HG03196 (cell line): ENCODE measurements around the gene ASAP3.
"Not testable (repeated sequence)": the region's sequence is repeated elsewhere in the genome, so short reads cannot be mapped to it uniquely, and the experiment has no call there.

ENCODE experiments used
- ATAC-seq: cut with Tn5 transposase; IDR thresholded peaks from one replicate; pipeline ENCODE4 v1.9.1; 2021; ENCODE audit not compliant: unreplicated experiment

The ASAP3 gene

DNA sequence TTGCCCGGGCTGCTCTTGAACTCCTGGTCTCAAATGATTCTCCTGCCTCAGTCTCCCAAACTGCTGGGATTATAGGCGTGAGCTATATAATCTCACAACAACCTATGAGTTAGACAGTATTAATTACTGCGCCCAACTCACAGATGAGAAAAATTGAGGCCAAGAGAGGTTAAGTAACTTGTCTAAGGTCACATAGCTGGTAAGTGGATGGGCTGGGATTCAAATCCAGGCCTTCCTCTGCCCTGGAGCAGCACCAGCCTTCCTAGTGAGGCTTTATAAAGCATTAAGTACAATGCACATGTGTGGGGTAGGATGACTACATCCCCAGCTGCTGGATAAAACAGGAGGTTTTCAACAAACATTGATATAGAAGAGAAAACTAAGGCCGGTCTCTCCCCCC is 31.9 kb upstream of the ASAP3 start:
- ATAC-seq: no peak

DNA sequence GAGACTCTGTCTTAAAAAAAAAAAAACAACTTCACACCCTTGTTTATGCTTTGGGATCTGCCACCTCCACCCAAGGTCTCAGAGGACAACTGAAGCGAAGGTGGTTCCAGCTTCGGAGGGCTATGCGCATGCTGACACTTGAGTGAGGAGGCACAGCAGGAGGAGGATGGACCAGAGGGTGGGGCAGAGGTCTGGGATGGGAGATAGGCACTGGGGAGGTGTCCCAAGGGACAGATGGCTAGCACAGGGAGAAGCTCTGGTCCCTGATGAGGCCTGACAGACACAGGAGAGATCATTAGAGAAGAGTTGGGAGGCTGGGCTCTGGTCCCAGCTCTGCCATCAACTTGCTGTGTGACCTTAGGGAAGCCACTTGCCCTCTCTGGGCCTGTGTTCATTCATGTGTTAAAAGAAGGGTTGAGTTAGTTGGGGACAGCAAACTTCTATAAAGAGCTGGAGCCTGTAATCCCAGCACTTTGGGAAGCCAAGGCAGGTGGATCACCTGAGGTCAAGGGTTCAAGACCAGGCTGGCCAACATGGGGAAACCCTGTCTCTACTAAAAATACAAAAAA is 30.2 kb upstream of the ASAP3 start:
- ATAC-seq: no peak

DNA sequence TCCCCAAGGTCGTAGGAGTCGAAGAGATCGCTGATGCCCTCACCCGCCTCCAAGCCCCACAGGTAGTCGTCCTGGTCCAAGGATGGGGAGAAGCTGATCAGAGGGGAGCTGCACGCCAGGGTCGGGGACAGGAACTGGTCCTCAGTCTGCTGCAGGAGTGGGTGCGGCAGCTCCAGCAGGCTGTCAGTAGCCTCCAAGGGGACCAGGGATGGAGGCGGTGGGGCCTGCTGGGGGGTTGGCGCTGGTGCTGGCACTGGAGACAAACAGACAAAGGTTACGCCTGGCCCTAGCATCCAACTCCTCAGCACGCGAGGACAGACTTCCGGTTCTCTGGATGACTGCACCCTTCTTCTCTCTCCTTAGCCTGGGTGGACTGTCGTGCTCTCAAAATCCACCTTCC is 25.9 kb upstream of the ASAP3 start:
- no peak for ATAC-seq

DNA sequence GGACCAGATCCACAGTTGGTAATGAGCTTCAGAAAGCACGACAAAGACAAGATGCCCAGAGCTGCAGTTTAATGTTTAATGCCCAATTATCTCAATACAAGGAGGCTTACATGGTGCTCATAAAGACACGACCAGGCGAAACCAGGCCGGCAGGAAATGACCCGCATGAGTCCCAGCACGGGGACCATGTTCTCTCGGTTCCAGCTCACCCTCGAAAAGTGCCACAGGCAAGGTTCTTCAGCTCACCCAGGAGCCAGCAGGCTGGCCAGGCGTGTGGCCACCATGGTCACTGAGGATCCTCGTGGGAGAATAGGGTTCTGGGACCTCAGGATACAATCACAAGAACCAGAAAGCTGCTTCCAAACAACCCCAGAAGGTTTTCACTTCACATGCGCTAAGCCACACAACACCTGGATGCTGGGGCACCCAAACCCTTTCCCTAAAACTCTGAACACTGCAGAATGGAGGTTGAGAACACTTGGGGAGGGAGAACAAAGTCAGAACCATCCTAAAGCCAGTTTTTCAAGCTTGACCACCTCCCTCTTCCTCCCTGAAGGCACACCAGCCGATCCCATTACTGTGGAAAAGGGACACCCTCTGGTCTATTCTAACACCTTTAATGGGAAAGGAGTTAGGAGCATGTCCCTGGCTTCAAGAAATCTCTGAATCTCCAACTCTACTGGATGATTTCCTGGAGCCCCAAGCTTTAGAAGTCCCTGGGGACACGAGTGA is 22.6 kb upstream of the ASAP3 start:
- no peak for ATAC-seq

DNA sequence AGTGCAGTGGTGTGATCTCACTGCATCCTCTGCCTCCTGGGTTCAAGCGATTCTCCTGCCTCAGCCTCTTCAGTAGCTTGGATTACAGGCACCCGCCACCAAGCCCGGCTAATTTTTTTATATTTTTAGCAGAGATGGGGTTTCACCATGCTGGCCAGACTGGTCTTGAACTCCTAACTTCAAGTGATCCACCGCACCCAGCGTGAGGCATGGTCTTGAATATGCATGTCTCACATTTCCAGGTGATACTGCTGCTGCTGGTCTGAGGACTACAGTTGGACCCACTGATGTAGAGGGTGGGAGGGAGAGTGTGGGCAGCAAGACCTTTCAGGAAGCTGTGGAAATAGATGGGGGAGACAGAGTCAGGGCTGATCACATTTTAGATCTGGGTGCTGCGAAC is 21.9 kb upstream of the ASAP3 start:
- ATAC-seq: no peak

DNA sequence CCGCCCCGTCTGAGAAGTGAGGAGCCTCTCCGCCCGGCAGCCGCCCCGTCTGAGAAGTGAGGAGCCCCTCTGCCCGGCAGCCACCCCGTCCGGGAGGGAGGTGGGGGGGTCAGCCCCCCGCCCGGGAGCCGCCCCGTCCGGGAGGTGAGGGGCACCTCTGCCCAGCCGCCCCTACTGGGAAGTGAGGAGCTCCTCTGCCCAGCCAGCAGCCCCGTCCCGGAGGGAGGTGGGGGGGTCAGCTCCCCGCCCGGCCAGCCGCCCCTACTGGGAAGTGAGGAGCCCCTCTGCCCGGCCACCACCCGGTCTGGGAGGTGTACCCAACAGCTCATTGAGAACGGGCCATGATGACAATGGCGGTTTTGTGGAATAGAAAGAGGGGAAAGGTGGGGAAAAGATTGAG is 20.2 kb upstream of the ASAP3 start:
- ATAC-seq: not testable (repeated sequence)

DNA sequence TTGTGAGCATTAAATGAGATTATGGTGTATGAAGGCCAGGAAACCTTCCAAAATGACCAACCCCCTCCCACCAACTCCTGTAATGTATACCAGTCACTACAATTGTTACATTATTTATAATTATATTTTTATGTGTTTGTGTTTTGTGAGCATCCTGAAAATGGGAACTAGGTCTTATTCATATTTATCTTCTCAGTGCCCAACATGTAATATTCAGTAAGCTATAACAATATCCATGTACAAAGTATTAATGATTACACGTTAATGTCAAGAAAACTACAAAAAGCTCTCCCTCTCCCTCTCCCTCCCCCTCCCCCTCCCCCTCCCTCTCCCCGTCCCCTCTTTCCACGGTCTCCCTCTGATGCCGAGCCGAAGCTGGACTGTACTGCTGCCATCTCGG is 19.0 kb upstream of the ASAP3 start:
- ATAC-seq: no peak

DNA sequence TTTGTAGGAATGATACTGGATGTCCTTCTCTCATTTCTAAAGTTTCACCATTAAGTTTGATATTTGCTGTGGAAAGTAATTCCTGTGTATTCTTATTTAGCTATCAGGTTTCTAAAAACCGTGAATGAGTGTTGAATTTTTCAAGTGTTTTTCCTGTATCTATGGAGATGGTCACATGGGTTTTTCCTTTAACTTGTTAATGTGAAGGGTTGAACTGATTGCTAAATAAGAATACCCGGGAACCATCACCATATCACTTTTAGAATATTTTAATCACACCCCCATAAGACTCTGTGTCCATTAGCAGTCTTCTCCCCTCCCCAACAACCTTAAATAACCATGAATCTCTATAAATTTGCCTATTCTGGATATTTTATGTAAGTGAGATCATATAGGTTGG is 16.5 kb upstream of the ASAP3 start:
- no peak for ATAC-seq

DNA sequence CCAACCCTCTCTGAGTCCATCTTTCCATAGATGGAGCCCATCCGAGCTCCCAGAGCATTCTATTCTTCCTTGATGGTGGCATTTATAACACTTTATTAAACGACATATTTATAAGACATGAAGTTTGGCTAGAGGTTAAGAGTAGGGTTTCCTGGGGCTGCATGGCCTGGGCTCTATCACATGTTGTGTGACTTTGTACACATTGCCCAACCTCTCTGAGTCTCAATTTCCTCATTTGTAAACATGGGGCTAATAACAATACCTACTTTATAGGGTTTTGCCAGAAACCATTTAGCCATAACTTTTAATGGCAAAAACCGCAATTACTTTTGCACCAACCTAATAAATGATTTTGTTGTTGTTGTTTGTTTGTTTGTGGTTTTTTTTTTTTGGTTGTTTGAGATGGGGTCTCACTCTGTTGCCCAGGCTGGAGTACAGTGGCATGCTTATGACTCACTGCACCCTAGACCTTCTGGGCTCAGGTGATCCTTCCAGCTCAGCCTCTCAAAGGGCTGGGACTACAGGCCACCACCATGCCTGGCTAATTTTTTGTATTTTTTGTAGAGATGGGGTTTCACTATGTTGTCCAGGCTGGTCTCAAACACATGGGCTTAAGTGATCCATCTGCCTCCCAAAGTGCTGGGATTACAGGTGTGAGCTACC is 13.9 kb upstream of the ASAP3 start:
- no peak for ATAC-seq

DNA sequence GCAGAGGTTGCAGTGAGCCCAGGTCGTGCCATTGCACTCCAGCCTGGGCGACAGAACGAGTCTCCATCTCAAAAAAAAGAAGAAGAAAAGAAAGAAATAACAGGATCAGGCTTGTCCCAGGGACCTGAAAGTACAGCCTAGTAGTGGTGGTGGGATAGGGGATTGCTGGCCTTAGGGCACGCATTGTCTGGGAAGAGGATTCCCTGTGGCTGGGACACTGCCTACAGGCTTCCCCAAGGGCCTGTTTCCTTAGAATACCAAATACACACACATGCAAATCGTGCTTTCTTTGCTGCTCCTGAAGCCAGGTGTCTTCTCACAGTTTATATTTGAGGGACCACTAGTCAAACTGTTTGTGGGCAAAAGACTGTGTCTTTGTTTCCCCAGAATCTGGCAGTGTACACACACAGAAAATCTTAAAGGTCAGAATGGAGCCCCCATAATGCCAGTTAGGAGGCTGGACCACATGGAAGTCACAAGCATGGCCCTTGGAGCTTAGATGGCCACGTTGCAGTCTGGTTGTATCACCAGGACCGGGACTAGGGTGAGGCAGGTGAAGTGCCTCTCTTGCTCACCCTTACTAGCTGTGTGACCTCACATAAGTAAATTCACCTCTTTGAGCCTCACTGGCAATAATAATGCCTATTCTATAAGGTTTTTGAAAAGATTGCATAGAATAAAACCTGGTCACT is 12.7 kb upstream of the ASAP3 start:
- ATAC-seq: no peak

DNA sequence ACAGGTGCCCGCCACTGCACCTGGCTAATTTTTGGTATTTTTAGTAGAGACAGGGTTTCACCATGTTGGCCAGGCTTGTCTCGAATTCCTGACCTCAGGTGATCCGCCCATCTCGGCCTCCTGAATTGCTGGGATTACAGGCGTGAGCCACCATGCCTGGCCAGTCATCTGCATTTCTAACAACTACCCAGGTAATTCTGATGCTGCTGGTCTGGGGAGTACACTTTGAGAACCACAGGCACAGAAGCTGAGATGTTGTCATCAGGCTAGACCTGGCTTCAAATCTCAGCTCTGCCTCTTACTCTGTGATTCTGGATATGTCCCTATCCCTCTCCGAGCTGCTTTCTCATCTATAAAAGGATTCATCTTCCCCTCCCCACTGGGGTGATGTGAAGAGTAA is 10.9 kb upstream of the ASAP3 start:
- ATAC-seq: not testable (repeated sequence)

DNA sequence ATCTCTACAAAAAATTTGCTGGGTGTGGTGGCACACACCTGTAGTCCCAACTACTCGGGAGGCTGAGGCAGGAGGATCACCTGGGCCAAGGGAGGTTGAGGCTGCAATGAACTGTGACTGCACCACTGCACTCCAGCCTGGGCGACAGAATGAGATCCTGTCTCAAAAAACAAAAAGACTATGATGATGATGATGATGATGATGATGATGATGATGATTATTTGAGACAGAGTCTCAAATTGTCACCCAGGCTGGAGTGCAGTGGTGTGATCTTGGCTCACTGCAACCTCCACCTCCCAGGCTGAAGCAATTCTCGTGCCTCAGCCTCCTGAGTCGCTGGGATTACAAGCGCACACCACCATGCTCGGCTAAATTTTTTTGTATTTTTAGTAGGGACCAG is 8.8 kb upstream of the ASAP3 start:
- not testable (repeated sequence) for ATAC-seq

DNA sequence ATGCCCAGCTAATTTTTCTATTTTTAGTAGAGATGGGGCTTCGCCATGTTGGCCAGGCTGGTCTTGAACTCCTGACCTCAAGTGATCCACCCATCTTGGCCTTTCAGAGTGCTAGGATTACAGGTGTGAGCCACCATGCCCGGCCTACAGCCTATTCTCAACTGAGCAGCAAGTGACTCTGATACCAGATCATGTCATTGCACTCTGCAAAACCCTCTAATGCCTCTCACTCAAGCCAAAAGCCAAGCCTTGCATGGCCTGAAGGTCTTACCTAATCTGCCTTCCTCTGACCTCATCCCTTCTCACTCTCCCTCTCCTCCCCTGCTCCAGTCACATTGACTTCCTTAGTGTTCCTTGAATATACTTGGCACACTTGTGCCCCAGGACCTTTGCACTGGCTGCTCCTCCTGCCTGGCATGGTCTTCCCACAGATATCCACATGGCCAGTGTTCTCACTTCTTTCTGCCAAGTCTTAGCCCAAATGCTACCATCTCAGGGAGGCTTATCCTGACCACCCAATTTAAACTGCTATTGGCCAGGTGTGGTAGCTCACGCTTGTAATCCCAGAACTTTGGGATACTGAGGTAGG is 8.2 kb upstream of the ASAP3 start:
- no peak for ATAC-seq

DNA sequence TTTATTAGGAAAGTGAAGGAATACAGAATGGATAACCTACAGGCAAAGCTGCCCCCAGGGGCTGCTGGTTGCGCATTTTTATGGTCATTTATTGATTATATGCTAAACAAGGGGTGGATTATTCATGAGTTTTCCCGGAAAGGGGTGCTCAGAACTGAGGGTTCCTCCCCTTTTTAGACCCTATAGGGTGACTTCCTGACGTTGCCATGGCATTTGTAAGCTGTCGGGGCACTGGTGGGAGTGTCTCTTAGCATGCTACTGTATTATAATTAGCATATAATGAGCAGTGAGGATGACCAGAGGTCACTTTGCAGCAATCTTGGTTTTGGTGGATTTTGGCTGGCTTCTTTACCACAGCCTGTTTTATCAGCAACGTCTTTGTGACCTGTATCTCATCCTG is 5.9 kb upstream of the ASAP3 start:
- ATAC-seq: no peak

DNA sequence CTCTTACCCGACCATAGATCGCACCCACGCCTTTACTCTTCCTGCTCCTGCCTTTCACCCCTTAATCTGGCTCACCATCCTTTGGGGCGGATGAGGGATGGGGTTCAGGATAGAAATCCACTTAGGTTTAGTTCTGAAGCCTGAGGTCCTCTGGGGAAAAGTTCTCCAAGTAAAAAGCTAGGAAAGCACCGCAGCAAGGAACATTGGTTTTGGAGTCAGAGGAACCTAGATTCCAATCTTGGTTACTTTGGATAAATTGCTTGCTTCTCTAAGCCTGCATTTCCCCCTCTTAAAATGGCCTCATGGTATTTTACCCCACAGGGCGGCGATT is 988 bp upstream of the ASAP3 start:
- no peak for ATAC-seq

DNA sequence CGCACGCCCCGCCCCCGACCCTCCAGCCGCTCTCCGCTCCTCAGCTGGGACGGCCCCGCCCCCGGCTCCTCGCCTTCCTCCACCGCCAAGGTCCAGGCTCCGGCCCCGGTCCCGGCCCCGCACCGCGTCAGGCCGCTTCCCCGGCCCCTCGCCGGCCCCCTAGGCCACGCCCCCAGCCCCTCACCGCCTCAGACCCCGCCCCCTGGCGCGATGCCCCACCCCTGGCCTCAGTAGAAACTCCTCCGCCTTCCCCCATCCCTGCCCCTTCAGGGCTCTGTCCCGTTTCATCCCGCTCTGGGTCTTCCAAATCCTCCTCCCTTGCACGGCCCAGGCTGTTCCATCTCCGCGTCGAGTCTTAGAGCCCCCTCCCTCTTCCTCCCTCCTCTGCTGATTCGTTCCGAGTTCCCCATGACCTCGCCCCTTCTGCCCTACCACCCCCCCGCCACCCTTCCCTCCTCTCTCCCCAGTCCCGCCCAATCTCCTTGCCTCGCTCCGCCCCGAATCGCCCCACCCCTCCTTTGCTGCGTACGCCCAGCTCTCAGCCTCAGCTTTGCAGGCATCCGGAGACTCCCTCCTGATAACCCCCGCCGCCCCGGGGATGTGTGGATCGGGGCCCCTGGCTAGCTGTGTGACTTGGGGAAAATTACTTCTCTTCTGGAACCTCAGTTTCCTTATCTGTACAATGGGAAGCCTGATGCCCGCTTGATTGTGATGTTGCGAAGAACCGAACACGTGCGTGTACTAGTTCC is 448 bp upstream of the ASAP3 start:
- no peak for ATAC-seq

DNA sequence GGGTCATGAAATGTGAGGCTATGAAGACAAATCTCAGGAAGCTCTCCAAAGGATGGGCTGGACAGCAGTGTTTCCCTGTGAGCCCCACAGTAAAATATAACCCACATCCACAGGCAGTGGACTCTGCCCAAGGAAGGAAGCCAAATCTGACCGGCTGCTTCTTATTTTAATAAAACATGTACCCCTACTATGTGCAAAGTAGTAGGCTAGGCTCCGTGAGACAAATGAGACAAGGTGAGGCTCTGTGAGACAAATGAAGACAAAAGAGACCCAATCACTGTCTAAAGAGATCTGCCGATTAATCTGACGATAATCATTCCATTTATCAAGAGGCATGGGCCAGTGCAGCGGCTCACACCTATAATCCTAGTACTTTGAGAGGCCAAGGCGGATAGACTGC is 2.1 kb downstream of the ASAP3 start:
- ATAC-seq: no peak

DNA sequence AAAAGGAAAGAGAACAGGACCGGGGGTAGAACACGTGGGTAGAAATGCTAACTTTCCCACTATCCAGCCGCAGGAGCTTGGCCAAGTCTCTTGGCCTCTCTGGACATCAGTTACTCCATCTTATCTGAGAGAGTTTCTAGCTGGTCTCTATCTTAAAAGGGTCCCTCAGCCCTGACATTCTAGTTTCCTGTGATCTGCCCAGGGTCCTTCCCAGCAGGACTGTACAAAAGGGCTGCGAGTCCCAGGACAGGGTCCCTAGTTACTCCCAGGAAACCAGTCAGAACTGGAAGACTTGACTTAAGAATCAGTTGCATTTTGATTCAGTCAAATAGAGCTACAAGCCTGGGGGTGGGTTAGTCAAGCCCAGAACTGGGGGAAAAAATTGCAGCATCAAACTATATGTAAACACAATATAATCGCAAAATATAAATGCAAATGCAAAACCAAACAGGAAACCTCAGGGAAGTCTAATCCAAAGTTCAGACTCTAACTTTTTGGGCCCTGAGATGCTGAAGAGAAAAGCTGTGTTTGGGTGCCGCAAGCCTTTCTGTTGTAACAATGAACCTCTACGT is 2.9 kb downstream of the ASAP3 start:
- no peak for ATAC-seq

DNA sequence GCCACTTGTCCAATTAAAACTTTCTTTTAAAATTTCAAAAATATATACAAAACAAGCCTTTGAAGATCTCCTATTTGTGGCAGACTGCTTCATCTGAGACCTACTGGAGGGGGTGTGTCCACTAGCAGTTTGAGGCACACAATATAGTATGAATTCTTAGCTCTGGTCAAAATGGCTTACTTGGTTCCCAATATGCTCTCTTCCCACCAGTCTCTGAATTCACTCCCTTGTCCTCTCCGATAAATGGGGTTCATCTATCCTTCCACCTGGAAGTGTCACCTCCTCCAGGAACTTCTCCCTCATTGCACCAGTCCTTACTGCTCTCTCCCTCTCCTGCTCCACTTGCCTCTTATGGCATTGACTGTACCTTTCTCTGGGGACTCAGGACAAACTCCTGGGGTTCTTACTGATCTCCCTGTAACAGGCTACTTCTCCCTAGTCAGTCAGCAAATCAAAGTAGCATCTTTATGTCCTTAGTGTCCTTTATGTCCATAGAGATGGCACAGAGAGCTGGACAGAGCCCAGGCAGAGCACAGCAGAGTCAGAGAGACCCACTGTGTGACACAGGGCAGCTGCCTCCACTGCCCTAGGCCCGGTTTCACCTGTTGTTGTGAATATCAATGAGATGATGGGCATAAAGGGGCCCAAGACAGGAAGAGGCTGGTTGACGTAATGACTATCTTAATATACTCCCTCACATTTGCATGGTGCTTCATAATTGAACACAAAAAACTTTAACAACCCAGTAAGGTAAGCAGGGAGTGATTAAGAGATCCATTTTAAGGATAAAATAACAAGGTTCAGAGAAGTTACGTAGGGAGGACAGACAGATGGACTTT is 3.6 kb downstream of the ASAP3 start:
- ATAC-seq: no peak

DNA sequence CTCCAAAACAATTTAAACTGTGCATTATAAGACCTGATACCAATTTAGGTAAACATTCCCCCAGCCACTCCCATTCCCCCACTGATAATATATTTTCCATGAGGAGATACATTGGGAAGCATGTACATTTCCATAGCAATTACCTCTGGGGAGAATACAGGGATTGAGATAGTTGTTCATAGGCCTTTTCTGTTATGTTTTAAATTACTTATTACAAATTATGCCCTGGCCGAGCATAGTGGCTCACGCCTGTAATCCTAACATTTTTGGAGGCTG is 4.4 kb downstream of the ASAP3 start:
- ATAC-seq: no peak
